HG03025 (cell line): ENCODE measurements around the gene SPAG4.

Experiments
- ATAC-seq: cut with Tn5 transposase; IDR thresholded peaks from one replicate; pipeline ENCODE4 v1.9.1; 2021; ENCODE audit warnings: mild to moderate bottlenecking, moderate library complexity; ENCODE audit not compliant: unreplicated experiment, low FRiP score

The SPAG4 gene

DNA sequence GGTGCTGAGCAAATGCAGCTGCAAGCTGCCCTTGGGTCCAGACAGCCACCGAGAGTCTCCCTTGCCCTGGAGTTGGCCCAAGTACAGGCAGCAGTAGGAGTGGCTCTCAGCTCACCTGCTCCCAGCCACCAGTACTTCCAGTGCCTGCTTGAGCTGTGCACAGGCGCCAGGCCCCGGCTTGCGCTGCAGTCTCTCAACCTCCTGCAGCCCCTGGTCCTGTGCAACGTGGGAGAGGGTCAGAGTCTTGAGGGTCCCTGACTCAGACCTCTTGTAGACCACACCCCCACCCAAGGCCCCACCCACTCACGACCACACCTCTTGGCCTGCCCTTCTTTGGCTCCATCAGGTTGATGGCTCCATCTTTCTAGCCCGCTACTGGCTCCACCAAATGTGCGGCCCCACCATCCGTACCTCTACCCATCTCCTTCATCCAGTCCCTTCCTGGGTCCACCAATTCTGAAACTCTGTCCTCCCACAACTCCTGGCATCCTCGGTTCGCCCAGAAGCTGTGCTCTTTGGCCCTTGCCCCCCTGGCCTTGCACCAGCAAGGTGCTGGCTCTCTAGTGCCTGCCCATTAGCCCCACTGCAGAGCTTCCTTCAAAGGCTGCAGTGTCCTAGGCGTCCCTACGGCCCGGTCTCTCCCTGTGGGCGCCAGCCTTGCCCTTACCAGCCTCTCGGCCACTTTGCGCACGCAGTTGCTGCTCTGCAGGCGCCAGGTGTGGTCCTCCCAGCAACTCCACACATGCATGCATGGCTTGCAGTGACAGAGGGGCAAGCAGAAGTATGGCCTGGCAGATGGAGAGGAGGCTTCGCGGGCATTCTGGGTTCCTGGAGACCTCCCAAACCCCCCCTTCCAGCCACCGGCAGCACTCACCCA is 16.5 kb upstream of the SPAG4 start:
- ATAC-seq: no peak

GRCh38 chr20:35599776-35600120 is 15.9 kb upstream of the SPAG4 start:
- ATAC-seq: no peak

DNA sequence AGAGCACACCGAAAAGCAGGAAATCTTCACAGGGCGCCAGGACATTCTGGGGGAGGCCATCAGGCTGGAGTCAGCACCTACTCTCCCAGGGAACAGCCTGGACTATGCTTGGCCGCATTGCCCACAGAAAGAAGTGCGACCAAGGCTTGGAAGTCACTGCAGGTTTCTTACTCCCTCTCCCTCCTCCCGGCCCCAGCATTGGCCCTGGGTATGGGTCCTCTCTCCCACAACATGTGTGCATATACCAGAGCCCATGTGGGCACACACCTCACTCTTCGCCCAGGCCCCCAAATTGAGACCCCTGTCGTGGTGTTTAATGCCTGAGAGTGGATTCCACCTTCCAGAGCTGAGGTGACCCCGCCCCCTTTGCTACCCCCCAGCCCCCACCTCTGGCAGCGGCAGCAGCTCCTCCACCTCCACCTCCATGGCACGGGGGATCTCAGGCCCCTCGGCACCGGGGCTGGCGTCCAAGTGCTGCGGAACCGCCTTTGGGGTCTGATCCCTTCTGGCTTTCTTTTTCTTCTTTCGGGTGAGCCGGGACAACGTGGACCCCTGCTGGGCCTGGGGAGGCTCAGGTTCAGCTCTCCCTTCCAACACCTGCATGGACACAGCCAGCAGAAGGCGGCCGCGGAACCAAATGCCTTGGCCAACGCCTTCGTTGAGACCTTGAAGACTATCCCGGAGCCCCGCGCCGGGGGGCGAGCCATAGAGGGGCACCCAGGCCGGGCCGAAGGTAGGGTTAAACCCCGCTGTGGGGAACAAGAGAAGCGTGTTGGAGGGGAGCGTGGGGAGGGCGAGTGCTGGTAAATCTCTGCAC is 15.2 kb upstream of the SPAG4 start:
- ATAC-seq: no peak

GRCh38 chr20:35600993-35601973 is 14.3 kb upstream of the SPAG4 start:
- ATAC-seq: no peak

- ATAC-seq: no peak
Measured at GRCh38 chr20:35601990-35602389, 13.6 kb upstream of the SPAG4 start.

DNA sequence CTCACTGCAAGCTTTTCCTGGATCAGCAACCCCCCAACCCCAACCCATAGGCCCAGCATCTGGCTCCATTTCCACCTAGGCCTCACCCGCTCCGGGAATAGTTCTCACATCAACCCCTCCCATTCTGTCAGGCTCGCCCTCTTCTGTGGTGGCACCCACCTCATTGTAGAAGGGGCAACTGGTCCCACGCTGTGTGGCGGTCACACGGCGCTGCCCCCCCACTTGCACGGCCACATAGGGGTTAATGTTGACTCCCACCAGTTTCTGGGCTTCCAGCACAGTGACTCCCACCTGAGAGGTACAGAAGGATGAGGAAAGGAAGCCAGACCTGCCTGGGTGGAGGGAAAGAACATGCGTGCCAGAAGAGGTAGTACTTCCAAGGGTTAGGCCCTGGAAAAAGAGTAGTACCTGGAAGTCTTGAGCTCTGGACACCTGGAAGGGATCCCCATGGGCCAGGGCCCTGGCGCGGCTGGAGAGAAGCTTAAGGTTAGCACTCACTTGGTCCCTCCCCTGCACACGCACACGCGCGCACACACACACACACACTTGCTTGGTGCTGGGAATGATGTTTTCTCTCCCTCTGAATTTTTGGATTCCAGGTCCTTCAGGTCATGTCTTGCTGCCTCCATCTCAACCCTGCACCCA is 12.7 kb upstream of the SPAG4 start:
- no peak for ATAC-seq

DNA sequence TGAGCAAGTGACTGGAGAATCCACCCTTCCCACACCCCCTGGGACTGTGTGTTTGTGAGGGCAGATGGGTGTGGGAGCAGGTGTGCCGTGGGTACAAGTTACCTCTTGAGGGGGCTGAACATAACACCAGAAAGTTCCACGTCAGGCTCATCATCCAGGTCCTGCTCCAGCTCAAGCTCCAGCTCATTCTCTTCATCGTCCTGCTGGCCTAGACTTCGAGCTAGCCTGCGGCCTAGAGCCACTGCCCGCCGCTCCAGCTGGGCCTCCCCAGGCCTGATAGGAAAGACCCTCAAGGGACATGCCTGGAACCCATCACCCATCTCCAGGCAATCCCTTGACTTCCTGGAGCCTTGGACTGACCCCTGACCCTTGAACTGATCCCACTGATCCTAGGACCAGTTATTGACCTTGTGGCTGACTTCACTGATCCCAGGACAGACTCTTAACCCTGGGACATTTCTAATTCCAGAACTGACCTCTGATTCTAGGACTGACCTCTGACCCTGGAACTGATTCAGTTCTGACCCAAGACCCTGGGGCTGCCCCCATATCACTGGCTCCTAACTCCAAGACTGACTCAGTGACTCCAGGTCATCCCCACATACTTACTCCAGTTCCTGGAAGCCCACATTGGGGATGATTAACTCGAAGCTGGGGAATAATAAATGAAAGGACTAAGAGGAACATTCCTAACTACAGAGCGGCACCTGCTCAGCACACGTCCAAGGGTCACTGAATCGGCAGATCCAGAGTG is 11.8 kb upstream of the SPAG4 start:
- no peak for ATAC-seq

- no peak for ATAC-seq
Measured at GRCh38 chr20:35604449-35604747, 11.2 kb upstream of the SPAG4 start.

DNA sequence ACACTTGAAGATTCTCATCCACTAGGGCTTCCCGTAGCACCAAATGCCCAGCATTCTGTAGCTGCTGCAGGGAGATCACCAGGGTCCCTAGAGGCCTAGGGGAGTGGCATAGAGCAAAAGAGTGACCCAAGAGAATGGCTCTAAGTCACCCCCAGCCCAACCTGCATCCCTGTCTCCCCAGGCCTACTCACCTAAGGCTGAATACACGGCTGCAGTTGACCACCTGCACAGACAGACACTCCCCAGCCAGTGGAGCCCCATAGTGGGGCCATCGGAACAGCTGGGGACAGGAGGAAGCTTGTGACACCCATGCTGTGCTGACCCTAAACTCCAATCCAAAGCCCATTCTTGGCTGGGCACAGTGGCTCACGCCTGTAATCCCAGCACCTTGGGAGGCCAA is 9.5 kb upstream of the SPAG4 start:
- no peak for ATAC-seq

- ATAC-seq: no peak
Measured at GRCh38 chr20:35607003-35607735, 8.5 kb upstream of the SPAG4 start.

DNA sequence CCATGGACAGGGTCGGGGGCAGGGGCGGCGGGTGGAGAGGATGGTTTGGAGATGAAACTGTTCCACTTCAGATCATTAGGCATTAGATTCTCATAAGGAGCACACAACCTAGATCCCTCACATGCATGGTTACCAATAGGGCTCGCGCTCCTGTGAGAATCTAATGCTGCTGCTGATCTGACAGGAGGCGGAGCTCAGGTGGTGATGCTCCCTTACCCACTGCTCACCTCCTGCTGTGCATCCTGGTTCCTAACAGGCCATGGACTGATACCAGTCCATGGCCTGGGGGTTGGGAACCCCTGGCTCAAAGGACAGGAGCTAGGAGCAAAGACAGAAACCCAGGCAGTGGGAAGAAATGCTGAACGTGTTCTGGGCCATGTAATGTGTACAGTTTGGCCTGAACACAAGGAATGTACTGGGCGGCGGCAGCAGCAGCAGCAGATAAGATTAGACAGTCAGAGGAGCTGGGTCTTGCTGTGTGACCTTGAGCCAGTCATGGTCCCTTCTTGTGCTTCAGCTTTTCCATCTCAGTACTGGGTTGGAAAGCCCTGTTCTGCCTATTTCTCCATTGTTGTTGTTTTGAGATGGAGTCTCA is 4.7 kb upstream of the SPAG4 start:
- no peak for ATAC-seq

DNA sequence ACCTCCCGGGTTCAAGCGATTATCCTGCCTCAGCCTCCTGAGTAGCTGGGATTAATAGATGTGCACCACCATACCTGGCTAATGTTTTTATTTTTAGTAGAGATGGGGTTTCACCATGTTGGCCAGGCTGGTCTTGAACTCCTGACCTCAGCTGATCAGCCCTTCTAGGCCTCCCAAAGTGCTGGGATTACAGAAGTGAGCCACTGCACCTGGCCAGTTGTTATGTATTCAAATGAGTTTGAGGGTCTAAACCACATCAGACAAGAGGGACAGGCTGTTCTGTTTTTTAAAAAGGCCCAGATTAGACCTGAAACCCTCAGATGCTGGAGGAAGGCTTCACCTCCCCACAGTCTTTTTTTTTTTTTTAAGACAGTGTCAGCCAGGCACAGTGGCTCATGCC is 4.1 kb upstream of the SPAG4 start:
- ATAC-seq: no peak

- ATAC-seq: no peak
Measured at GRCh38 chr20:35616465-35617396, 1.1 kb downstream of the SPAG4 start.

GRCh38 chr20:35617397-35618262 is 2.0 kb downstream of the SPAG4 start:
- ATAC-seq: no peak

- no peak for ATAC-seq
Measured at GRCh38 chr20:35618263-35619131, 2.9 kb downstream of the SPAG4 start.
